ENCODE results near the gene IFI44L.

- TF ChIP-seq EP300 (IDR thresholded peaks at IDR 0.05; ENCODE audit: low read depth in 2 of 2, low read length in 2 of 2) (no peak), EP300 (CRISPR knock-in tag; IDR thresholded peaks at IDR 0.05; ENCODE audit: borderline replicate concordance) (no peak), CTCF (CRISPR knock-in tag; IDR thresholded peaks at IDR 0.05) (no peak), FOXK2 (IDR thresholded peaks at IDR 0.05) (no peak), POLR2A (IDR thresholded peaks at IDR 0.05; ENCODE audit: insufficient read depth in 1 of 2, low read depth in 2 of 2, low read length in 2 of 2) (no peak), SAFB2 (CRISPR knock-in tag; IDR thresholded peaks at IDR 0.05; ENCODE audit: borderline replicate concordance, low read depth) (no peak)
Measured at GRCh38 chr1:78682496-78682895, 62.2 kb downstream of the IFI44L start.
